ENCODE measurements around the gene FOXO1.

FOXO1 gene

GRCh38 chr13:40605573-40605972 lies 60.9 kb downstream of the FOXO1 start:
- DNase-seq (ENCODE audit: low read depth), result no peak

GRCh38 chr13:40604135-40604534 lies 62.3 kb downstream of the FOXO1 start:
- no peak for DNase-seq (ENCODE audit: low read depth)

GRCh38 chr13:40600149-40600751 lies 66.2 kb downstream of the FOXO1 start:
- DNase-seq (ENCODE audit: low read depth), result no peak

GRCh38 chr13:40599747-40600146 lies 66.7 kb downstream of the FOXO1 start:
- no peak for DNase-seq (ENCODE audit: low read depth)

GRCh38 chr13:40599124-40599523 lies 67.3 kb downstream of the FOXO1 start:
- DNase-seq (ENCODE audit: low read depth), result no peak

GRCh38 chr13:40598569-40598968 lies 67.9 kb downstream of the FOXO1 start:
- DNase-seq (ENCODE audit: low read depth), result no peak

- no peak for DNase-seq (ENCODE audit: low read depth)
Observed at GRCh38 chr13:40597735-40598365, 68.6 kb downstream of the FOXO1 start.

- no peak for DNase-seq (ENCODE audit: low read depth)
Observed at GRCh38 chr13:40596484-40596883, 70.0 kb downstream of the FOXO1 start.

- no peak for DNase-seq (ENCODE audit: low read depth)
Observed at GRCh38 chr13:40595693-40596092, 70.7 kb downstream of the FOXO1 start.

- DNase-seq (ENCODE audit: low read depth), result no peak
Observed at GRCh38 chr13:40592035-40592434, 74.4 kb downstream of the FOXO1 start.

GRCh38 chr13:40591091-40591490 lies 75.3 kb downstream of the FOXO1 start:
- DNase-seq (ENCODE audit: low read depth), result no peak

- DNase-seq (ENCODE audit: low read depth), result no peak
Observed at GRCh38 chr13:40590112-40590862, 76.2 kb downstream of the FOXO1 start.

- DNase-seq (ENCODE audit: low read depth), result no peak
Observed at GRCh38 chr13:40589285-40590109, 76.9 kb downstream of the FOXO1 start.

- DNase-seq (ENCODE audit: low read depth), result no peak
Observed at GRCh38 chr13:40588101-40588500, 78.3 kb downstream of the FOXO1 start.

- DNase-seq (ENCODE audit: low read depth), result no peak
Observed at GRCh38 chr13:40586886-40587565, 79.4 kb downstream of the FOXO1 start.

GRCh38 chr13:40585911-40586471 lies 80.5 kb downstream of the FOXO1 start:
- no peak for DNase-seq (ENCODE audit: low read depth)

GRCh38 chr13:40583738-40584137 lies 82.7 kb downstream of the FOXO1 start:
- no peak for DNase-seq (ENCODE audit: low read depth)

GRCh38 chr13:40582531-40582930 lies 83.9 kb downstream of the FOXO1 start:
- no peak for DNase-seq (ENCODE audit: low read depth)

GRCh38 chr13:40581277-40581579 lies 85.2 kb downstream of the FOXO1 start:
- no peak for DNase-seq (ENCODE audit: low read depth)

GRCh38 chr13:40580566-40581276 lies 85.7 kb downstream of the FOXO1 start:
- DNase-seq (ENCODE audit: low read depth), result no peak

GRCh38 chr13:40579535-40579934 lies 86.9 kb downstream of the FOXO1 start:
- no peak for DNase-seq (ENCODE audit: low read depth)

Data from activated T-cell treated with anti-CD3 and anti-CD28 coated beads for 1 hour (primary cell).